GM12878 (cell line): Measurements from ENCODE around the gene CCDC159. TPM values are rescaled to one million over a fixed set of nuclear protein-coding genes. Genes with fewer than 3 reads are reported as not detected.

Source experiments
- BCLAF1 ChIP-seq: fragments of 450-650 bp; IDR thresholded peaks from 2 replicates; pipeline ENCODE4 v1.6.1; 2017; ENCODE audit warnings: antibody characterized with exemption, mild to moderate bottlenecking, moderate library complexity
- CBX3 ChIP-seq: fragments of 200-600 bp; sonication (generic); IDR thresholded peaks from 2 replicates; pipeline ENCODE4 v1.6.1; 2016; ENCODE audit warnings: low read depth, borderline replicate concordance
- CBX5 ChIP-seq: sonication (generic); IDR thresholded peaks from 2 replicates; pipeline ENCODE4 v1.6.1; 2016; ENCODE audit warnings: low read depth, moderate library complexity, mild to moderate bottlenecking, inconsistent platforms
- CEBPZ ChIP-seq: fragments of 150-350 bp; IDR thresholded peaks from 2 replicates; pipeline ENCODE4 v1.6.1; 2016; ENCODE audit warnings: low read depth, low read length
- FOS ChIP-seq: IDR thresholded peaks from 3 replicates; pipeline ENCODE4 v1.6.1; 2011; ENCODE audit warnings: borderline replicate concordance; ENCODE audit not compliant: insufficient read length; ENCODE audit errors: extremely low read depth
- GATAD2B ChIP-seq: fragments of 450-650 bp; conservative IDR thresholded peaks from 2 replicates; pipeline ENCODE4 v1.6.1; 2017; ENCODE audit warnings: low read depth, mild to moderate bottlenecking, moderate library complexity
- MAX ChIP-seq: IDR thresholded peaks from 2 replicates; pipeline ENCODE4 v1.6.1; 2012; ENCODE audit warnings: low read depth, low read length, improper control_type of control experiment
- NFIC ChIP-seq: IDR thresholded peaks from 2 replicates; pipeline ENCODE4 v1.6.1; 2012; ENCODE audit warnings: low read depth, mild to moderate bottlenecking, inconsistent platforms, low read length, moderate library complexity
- NKRF ChIP-seq: fragments of 450-650 bp; conservative IDR thresholded peaks from 2 replicates; pipeline ENCODE4 v1.6.1; 2017; ENCODE audit warnings: mild to moderate bottlenecking, moderate library complexity
- NR2F1 ChIP-seq: fragments of 450-650 bp; conservative IDR thresholded peaks from 2 replicates; pipeline ENCODE4 v1.6.1; 2017; ENCODE audit warnings: mild to moderate bottlenecking
- SRF ChIP-seq, 2 experiments: IDR thresholded peaks; 2 replicates each; pipeline ENCODE4 v1.6.1; 2011; ENCODE audit warnings: low read depth in 2 of 2, low read length in 2 of 2, mild to moderate bottlenecking in 1 of 2, moderate library complexity in 1 of 2
- SUPT20H ChIP-seq: IDR thresholded peaks from 2 replicates; pipeline ENCODE4 v1.6.1; 2011; ENCODE audit warnings: low read depth, mild to moderate bottlenecking, low read length, moderate library complexity, borderline replicate concordance; ENCODE audit not compliant: control insufficient read depth
- TBL1XR1 ChIP-seq: IDR thresholded peaks from 2 replicates; pipeline ENCODE4 v1.6.1; 2012; ENCODE audit warnings: low read depth, low read length, improper control_type of control experiment
- TCF7 ChIP-seq: IDR thresholded peaks from 2 replicates; pipeline ENCODE4 v1.6.1; 2014; ENCODE audit warnings: antibody characterized with exemption, borderline replicate concordance
- ZNF217 ChIP-seq: fragments of 450-650 bp; IDR thresholded peaks from 2 replicates; pipeline ENCODE4 v1.6.1; 2017; ENCODE audit warnings: antibody characterized with exemption, mild to moderate bottlenecking
- polyA plus RNA-seq, 11 experiments: library from polyadenylated mRNA; depleted of rRNA in 4 of 11; unstranded in 6 of 11; stranded (reverse) in 5 of 11; fragments of >200 nt; fragmentation: Nextera tagmentation in 4 of 11; fragmentation: Illumina TruSeq in 1 of 11; extraction: Ambion mirVana in 4 of 11; extraction: Trizol in 1 of 11; gene quantifications; 1 replicate in 1 of 11; 2 replicates in 10 of 11; pipeline versions ENCODE4 v1.2.1 to v1.2.3, GENCODE V29; 2011 to 2016; ENCODE audit warnings: inconsistent platforms in 2 of 11, missing spikeins in 2 of 11, low read depth in 1 of 11
- total RNA-seq, 4 experiments: library from RNA; depleted of rRNA in 3 of 4; stranded (reverse); fragments of >200 nt in 3 of 4; fragmentation: Illumina TruSeq in 1 of 4; extraction: Trizol in 1 of 4; gene quantifications; 2 replicates each; pipeline versions ENCODE4 v1.2.1 to v1.2.3, GENCODE V29; 2013 to 2021

The CCDC159 gene
- total and polyA plus RNA-seq, 10 of the 15 experiments (the other 5 are each of a cell fraction or from before 2014, with no cell fraction given), result 0.61 to 14.7 (median 10.1) TPM

- TF ChIP-seq ZNF217, result no peak
- no peak for TF ChIP-seq TCF7
- TF ChIP-seq FOS, result peak; percentile 56
- no peak for TF ChIP-seq CBX5
- TF ChIP-seq BCLAF1, result no peak
- TF ChIP-seq GATAD2B, result no peak; the same call in 1 of the 2 replicates
- TF ChIP-seq SUPT20H, result no peak
- no peak for TF ChIP-seq NFIC
- TF ChIP-seq SRF (IDR thresholded peaks at IDR 0.05; ENCODE audit: low read depth in 2 of 2, low read length in 2 of 2), result no peak
- TF ChIP-seq CEBPZ, result peak; percentile 70
- TF ChIP-seq NKRF, result peak; percentile 99
- no peak for TF ChIP-seq TBL1XR1
- TF ChIP-seq NR2F1, result peak; percentile 9; the same call in 1 of the 2 replicates
- peak; percentile 19; the same call in 1 of the 2 replicates for TF ChIP-seq MAX
- TF ChIP-seq CBX3, result no peak
Observed at GRCh38 chr19:11380653-11381537, 34.6 kb downstream of the CCDC159 start (continued).
